ENCODE measurements around the gene PTTG1IP.

PTTG1IP gene

DNA sequence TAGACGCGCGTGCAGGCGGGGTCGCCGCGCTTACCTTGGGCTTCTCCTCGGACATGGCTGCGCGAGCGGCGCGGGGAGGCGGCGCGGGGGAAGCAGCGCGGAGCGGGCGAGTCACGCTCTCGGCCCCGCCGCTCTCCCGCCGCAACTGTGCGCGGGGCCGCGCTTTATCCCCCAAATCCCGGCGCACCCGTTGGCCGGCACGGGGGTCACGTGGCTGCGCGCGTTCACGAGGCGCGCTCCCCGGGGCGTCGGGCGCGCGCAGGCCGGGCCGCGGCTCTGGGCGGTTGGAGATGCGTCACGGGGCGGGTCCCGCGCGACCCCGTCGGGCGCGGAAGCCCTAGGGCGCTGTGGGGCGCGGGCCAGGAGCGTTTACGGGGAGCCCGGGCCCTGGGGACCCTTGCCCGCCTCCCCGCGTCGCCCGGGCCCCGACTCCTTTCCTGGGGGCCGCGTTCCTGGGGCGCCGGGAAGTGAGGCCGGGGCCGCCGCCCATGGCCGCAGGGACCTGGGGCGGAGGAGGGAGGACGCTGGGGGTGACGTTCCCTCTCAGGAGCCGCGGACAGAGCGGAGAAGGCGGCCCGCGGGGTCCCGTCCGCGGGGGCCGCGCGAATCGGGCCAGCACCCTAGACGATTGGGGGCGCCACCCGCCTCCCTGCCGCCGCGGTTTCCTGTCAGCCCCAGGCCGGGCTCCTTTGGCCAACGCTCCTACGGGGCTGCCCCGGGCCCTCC lies 55.4 kb downstream of the PTTG1IP start, which contains the start of gene SUMO3:
SUMO3 (minus strand) TSS at position 149 of the 726 bp plus-strand sequence; CDS start at position 55, 94 bp downstream.
- TF ChIP-seq, protein P1, sequence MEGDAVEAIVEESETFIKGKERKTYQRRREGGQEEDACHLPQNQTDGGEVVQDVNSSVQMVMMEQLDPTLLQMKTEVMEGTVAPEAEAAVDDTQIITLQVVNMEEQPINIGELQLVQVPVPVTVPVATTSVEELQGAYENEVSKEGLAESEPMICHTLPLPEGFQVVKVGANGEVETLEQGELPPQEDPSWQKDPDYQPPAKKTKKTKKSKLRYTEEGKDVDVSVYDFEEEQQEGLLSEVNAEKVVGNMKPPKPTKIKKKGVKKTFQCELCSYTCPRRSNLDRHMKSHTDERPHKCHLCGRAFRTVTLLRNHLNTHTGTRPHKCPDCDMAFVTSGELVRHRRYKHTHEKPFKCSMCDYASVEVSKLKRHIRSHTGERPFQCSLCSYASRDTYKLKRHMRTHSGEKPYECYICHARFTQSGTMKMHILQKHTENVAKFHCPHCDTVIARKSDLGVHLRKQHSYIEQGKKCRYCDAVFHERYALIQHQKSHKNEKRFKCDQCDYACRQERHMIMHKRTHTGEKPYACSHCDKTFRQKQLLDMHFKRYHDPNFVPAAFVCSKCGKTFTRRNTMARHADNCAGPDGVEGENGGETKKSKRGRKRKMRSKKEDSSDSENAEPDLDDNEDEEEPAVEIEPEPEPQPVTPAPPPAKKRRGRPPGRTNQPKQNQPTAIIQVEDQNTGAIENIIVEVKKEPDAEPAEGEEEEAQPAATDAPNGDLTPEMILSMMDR (IDR thresholded peaks at IDR 0.05; ENCODE audit: insufficient read depth, low read depth, low read length, missing control alignments), result peak; percentile 9
- H3K4me3 ChIP-seq (ENCODE audit: low read depth, low read length), result peak within 1 kb of the TSS; percentile 70
- peak; percentile 93 for DNase-seq (ENCODE audit: low read depth)

DNA sequence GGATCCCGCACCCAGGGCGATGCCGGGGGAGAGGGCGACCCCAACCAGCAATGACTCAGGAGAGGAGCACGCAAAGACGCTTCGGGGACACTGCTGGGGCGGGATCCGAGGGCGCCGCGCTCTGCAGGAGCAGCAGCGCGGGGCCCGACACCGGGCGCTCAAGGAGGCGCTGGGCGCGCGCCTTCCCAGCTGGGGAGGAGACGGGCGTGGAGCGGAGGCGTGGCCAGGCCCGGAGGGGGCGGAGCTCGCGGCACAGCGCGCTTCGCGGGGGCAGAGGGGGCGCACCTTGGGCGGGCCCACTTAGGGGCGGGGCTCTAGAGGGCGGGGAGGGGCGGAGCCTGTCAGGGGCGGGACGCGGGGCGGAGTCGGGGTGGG lies 56.0 kb downstream of the PTTG1IP start:
- TF ChIP-seq, protein P1 (IDR thresholded peaks at IDR 0.05; ENCODE audit: insufficient read depth, low read depth, low read length, missing control alignments), result no peak
- DNase-seq (ENCODE audit: low read depth), result peak; percentile 95
- peak overlapping the region; percentile 70 for H3K4me3 ChIP-seq (ENCODE audit: low read depth, low read length)

DNA sequence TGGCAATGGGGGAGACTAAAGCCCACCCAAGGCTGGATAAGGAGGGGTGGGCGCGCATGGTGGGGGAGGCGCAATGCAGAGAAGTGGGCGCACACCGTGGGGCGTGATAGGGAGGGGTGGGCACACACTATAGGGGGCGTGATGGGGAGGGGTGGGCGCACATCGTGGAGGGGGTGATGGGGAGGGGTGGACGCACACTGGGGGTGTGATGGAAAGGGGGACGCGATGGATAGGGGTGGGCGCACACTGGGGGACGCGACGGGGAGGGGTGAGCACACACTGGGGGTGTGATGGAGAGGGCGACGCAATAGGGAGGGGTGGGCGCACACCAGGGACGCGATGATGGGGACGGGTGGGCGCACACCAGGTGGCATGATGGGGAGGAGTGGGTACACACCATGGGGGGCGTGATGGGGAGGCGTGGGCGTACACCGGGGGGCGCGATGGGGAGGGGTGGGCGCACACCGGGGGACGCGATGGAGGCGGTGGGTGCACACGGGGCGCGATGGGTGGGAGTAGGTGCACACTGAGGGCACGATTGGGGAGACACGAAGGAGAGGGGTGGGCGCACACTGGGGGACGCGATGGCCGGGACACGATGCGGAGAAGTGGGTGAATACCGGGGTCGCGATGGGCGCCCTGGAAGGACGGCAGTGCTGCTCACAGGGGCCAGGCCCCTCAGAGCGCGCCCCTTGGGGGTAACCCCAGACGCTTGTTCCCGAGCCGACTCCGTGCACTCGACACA lies 56.6 kb downstream of the PTTG1IP start:
- peak overlapping the region; percentile 70 for H3K4me3 ChIP-seq (ENCODE audit: low read depth, low read length)
- no peak for DNase-seq (ENCODE audit: low read depth)
- TF ChIP-seq, protein P1 (IDR thresholded peaks at IDR 0.05; ENCODE audit: insufficient read depth, low read depth, low read length, missing control alignments), result no peak

DNA sequence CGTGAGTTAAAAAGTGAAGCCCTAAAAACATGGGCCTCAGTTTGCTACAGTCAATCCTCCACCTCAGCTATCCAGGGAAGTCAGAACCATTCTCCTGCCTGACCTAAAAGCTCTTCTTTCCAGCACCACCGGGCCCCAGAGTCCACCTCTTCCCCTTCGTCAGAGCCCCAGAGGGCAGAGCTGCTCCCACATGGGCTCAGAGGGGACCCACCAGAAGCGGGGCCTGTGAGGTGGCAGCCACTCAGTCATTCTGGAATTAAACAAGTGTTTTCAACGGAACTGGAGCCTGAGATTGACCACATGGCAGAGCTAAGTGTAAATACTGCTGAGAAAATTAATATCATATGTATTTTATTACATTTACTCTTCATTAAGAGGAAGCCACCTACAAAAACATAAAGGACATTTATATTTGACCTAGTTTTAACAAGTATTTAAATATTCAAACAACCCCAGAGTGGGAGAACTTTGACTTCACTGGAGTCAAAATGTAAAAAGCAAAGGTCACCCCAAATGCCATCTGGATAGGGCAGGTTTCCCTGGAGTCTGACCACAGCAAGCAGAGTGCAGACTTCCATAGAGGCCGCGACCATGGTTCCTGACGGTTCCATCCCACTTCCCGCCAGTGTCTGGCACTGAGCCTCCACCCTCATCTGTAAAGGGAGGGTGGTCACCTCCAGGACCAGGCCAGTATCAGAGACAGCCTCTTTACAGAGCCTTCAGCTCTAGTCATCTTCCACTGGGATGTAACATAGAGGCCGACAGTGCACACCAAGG lies 57.5 kb downstream of the PTTG1IP start:
- no peak for DNase-seq (ENCODE audit: low read depth)
- no peak overlapping the region for H3K4me3 ChIP-seq (ENCODE audit: low read depth, low read length)
- TF ChIP-seq, protein P1 (IDR thresholded peaks at IDR 0.05; ENCODE audit: insufficient read depth, low read depth, low read length, missing control alignments), result no peak

DNA sequence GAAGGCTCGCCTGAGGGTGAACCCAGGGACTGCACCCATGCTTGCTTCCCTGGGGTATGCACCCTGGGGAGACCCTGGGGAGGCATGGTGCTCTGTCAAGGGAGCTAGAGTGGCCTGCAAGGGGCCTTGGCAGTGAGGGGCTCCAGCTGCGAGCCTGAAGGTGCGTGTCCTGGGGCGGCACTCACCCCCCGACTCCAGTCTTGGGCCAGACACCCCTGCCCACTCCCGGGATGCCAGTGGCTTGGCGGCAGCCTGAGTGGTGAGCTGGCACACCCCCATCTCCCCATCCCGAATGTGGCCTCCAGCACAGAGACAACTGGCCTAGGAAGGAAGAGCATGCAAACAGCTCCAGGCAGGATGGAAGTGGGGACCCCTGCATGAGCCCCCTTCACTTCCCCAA lies 58.3 kb downstream of the PTTG1IP start:
- TF ChIP-seq, protein P1 (IDR thresholded peaks at IDR 0.05; ENCODE audit: insufficient read depth, low read depth, low read length, missing control alignments), result no peak
- no peak for DNase-seq (ENCODE audit: low read depth)
- H3K4me3 ChIP-seq (ENCODE audit: low read depth, low read length), result no peak overlapping the region

DNA sequence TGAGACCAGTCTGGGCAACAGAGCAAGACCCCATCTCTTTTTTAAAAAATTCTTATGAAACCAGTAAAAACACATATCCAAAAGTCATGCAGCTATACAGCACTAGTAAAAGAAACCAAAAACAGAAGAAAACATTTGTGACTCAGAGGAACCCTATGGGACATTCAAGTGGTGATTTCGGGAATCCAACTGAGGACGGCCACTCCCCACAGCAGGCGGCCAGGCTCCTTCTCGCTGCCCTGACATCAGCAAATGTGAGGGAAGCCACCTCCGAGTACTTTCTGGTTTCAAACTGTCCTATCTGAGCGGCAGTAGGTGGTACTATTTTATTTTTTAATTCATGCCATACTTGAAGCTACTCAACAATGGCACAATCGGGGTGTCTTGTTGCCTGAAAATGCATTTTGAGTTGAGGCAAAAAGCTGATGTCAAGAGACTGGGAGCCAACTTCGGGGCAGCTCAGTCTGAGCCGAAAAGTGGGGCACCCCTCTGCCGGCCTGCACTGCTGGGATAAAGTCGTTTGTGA lies 58.9 kb downstream of the PTTG1IP start:
- TF ChIP-seq, protein P1 (IDR thresholded peaks at IDR 0.05; ENCODE audit: insufficient read depth, low read depth, low read length, missing control alignments), result no peak

More for the DNA sequence above, 58.9 kb downstream of the PTTG1IP start:
- DNase-seq (ENCODE audit: low read depth), result no peak
- H3K4me3 ChIP-seq (ENCODE audit: low read depth, low read length), result no peak overlapping the region

All from GM12865 (cell line).